ENCODE measurements around the gene EN2. TPM values are rescaled to one million over a fixed set of nuclear protein-coding genes. Genes with fewer than 3 reads are reported as not detected.

Gene EN2
- total and polyA plus RNA-seq, 10 of the 15 experiments (the other 5 are each of a cell fraction or from before 2014, with no cell fraction given): not detected

GRCh38 chr7:155458878-155459699, 1.2 kb downstream of the EN2 start:
- POLR2A ChIA-PET: no interaction called here
- peaks cover 25 to 32% of the 10 kb centered on the region in 2 experiments for H3K27me3 ChIP-seq (replicated peaks in 1 of 2; ENCODE audit: control insufficient read depth in 2 of 2, insufficient read depth in 2 of 2, low read length in 1 of 2)
- no TSS peak for BruUV-seq (replicated peaks)

More at GRCh38 chr7:155458878-155459699, 1.2 kb downstream of the EN2 start:
- no peaks in the 10 kb centered on the region for H3K4me1 ChIP-seq (ENCODE audit: control insufficient read depth, insufficient read depth, low read length)
- H2AFZ ChIP-seq (ENCODE audit: control insufficient read depth, low read depth, low read length): no peak overlapping the region
- SMC1A ChIA-PET (ENCODE audit: uncharacterized antibody, unreplicated experiment): no interaction called here
- no peak for ATAC-seq
- 51% methylated on average over 39 of the region's 68 CpGs for WGBS (ENCODE audit: insufficient coverage, insufficient replicate concordance, low lambda C conversion rate, missing lambda C conversion rate)
- DNase-seq (ENCODE audit: low read depth, low spot score): no peak
- TF ChIP-seq IRF5 (IDR thresholded peaks at IDR 0.05; ENCODE audit: borderline replicate concordance) (no peak), RCOR1 (conservative IDR thresholded peaks at IDR 0.05; ENCODE audit: low read depth, low read length) (no peak), RB1 (IDR thresholded peaks at IDR 0.05; ENCODE audit: borderline replicate concordance) (no peak), RAD21 (IDR thresholded peaks at IDR 0.05; ENCODE audit: insufficient read depth, low read depth, low read length) (no peak), BRCA1 (IDR thresholded peaks at IDR 0.05; ENCODE audit: low read depth, low read length) (no peak), NFIC (IDR thresholded peaks at IDR 0.05; ENCODE audit: low read depth, low read length) (no peak), FOS (IDR thresholded peaks at IDR 0.05; ENCODE audit: borderline replicate concordance, extremely low read depth, insufficient read length) (no peak), NR2C2 (IDR thresholded peaks at IDR 0.05; ENCODE audit: borderline replicate concordance, control insufficient read depth, insufficient read length, low read depth) (no peak), CREM (IDR thresholded peaks at IDR 0.05; ENCODE audit: low read depth) (no peak), SP1 (IDR thresholded peaks at IDR 0.05; ENCODE audit: low read depth, low read length) (no peak), ELK1 (IDR thresholded peaks at IDR 0.05; ENCODE audit: low read depth, low read length) (no peak), MXI1 (IDR thresholded peaks at IDR 0.05; ENCODE audit: low read depth, low read length) (no peak), IRF4 (IDR thresholded peaks at IDR 0.05; ENCODE audit: low read depth, low read length) (no peak), SRF (IDR thresholded peaks at IDR 0.05; ENCODE audit: low read depth in 2 of 2, low read length in 2 of 2) (no peak), SUPT20H (IDR thresholded peaks at IDR 0.05; ENCODE audit: borderline replicate concordance, control insufficient read depth, low read depth, low read length) (no peak), JUNB (IDR thresholded peaks at IDR 0.05) (no peak)
- no peak overlapping the region for H3K4me3 ChIP-seq
- RAD21 ChIA-PET (ENCODE audit: unreplicated experiment): no interaction called here
- in situ Hi-C loops (cut with MboI): no loop called here
- H4K20me1 ChIP-seq (ENCODE audit: control insufficient read depth, insufficient read depth): 0 out of 2 replicates have a peak, but pooled peaks cover 3% of the 10 kb centered on the region
- intact Hi-C loops (cut with micrococcal nuclease; ENCODE audit: unreplicated experiment): no loop called here
- no peaks in the 10 kb centered on the region; the same call in 2 of the 3 replicates for H3K9me3 ChIP-seq (replicated peaks; ENCODE audit: control insufficient read depth, insufficient read depth, low read length)
- no peak for FAIRE-seq
- no peak overlapping the region for H3K9ac ChIP-seq (ENCODE audit: control insufficient read depth, insufficient read depth, low read length)
- no peak overlapping the region for H3K27ac ChIP-seq (ENCODE audit: control insufficient read depth, insufficient read depth)
- no peaks in the 10 kb centered on the region for H3K36me3 ChIP-seq (ENCODE audit: control insufficient read depth in 2 of 2, insufficient read depth in 2 of 2, low read length in 1 of 2)
- CTCF ChIA-PET: interaction anchor here (0.6 kb wide), 1 partner anchor 1042 kb away, joined by 3 read pairs; no protein-coding TSS in a partner anchor
- H3K4me2 ChIP-seq (ENCODE audit: control insufficient read depth, insufficient read depth): no peak overlapping the region
- no peaks in the 10 kb centered on the region for H3K79me2 ChIP-seq (ENCODE audit: control insufficient read depth, insufficient read depth, low read length)
